HG03108 (cell line): ENCODE data around the gene DUSP10.
A peak's percentile ranks its signal among the peaks of the same experiment; 100 is the strongest.

Experiments
- ATAC-seq: cut with Tn5 transposase; IDR thresholded peaks from one replicate; pipeline ENCODE4 v1.9.1; 2021; ENCODE audit warnings: moderate library complexity; ENCODE audit not compliant: unreplicated experiment

The DUSP10 gene

DNA sequence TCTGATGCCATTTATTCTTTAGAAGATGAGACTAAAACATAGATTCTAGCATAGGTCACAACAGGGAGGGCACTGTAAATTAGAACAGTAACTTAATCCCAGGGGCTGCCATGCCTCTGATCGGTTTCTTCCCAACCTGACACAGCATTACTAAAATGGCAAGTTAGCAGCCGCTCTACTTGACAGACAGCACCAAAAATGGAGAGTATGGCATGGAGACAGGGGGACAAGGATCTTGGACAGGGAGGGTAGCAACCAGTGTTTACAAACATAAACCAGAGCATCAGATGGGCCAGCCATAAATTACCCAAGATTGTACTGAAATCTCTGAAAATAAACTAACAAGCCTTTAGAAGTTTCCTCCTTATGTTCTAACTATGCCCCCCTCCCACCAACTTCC is 5.9 kb downstream of the DUSP10 start:
- ATAC-seq = no peak

DNA sequence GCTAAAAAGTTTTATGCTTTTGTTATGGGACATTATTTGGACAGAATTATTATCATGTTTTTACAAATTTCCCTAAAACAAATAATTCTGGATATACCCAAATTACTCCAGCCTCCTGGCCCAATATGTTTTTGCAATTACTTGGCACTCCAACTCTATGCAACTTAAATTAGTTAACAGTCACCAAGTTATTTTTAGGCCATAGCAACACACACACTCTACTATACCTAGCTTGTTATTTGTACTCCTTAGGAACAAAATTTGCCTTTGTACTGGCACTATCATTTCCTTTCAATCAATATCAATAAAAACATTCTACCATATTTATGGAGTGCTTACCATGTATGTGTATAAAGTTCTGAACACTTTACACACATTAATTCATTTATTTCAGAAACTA is 7.7 kb downstream of the DUSP10 start:
- no peak for ATAC-seq

DNA sequence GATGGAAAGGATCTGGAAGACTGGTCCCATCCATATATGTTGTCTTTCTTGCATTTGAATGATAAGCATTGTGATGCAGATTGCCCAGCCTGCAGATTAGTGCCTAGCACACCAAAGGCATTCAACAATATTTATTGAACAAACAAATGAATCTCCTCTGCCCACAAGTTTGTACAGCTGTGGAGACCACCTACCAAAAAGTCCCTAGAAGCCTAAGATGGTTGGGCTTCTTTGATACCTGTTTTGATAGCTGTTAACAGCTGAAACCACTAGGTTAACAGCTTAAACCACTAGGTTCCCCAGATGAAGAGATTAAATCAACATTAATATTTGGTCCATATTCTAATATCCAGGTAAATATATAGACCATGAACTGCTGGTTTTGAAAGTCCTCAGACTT is 9.8 kb downstream of the DUSP10 start:
- no peak for ATAC-seq

DNA sequence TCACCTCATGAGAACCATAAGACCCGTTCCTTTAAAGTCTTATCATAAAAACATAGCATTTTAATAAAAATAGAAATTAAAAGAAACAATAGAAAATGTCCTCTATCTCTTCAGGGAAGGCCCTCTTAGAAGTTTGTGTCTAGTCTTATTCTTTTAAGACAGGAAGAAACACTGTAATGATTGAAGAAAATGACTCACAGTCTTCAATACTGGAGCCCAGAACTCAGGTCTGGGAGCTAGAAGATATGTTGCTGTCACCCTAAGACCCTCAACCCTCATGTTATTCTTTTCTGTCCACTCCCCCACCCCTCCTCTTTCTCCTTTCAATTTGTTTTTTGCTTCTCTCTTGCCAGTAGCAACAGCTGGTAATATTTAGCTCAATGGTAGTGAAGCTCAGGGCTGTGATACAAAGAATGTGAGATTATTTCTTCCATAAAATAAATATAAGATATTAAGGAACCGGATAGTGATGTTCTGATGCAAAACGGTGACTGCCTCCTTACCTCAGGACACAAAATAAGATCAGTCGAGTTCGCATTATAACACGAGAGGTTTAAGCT is 12.0 kb downstream of the DUSP10 start:
- ATAC-seq = no peak

DNA sequence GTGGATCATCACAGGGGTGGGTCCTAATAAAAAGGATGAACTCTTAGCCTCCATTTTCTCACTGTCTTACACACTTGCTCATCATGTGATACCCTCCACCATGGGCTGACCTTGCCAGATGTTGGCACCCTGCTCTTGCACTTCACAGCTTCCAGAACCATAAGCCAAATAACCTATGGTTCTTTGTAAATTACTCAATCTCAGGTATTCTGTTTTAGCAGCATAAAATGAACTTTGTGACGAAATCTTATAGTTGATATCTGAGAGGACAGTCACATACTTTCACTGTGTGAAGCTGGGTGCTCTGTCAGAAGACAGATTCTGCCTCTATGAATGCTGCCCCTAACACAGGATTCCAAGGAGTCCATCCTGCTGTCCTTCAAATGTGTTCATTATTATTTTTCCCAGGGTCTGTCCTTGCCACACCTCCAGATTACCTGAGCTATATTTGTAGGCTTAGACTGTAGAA is 13.8 kb downstream of the DUSP10 start:
- no peak for ATAC-seq

DNA sequence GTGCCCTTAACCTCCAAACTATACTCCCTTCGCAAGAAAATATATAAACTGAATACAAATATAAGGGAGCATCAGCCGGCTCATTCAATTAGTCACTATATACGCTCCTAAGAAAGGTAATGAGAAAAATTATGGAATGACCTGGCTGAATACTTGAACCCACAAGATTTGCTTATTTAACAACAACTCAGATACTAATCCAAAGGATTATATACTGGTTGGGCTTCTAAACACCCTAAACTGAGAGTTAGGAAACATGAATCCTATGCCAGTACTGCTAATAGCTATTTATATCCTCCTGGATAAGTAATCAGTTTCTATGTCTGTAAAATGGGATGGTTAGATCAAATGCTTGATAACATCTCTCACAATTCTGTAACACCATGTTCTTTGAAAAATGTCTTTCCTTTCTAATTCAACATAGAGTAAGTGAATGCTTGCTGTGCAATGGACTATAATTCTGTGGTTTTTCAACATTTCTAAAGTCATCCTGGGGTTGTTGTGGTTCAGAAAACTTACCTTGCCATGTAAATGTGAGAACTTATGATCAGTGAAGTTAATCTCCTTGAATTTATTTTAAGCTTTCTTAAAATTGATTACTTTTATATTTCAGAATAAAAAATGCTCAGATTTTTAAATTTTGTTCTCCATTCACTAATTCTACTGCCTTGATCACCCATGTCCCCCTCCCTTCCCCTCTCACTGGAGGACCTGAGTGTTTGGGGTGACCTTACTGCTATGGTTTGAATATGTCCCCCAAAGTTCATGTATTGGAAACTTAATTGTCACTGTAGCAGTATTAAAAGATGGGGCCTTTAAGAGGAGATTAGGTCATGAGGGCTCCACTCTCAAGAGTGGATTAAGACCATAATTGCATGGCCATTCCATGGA is 14.5 kb downstream of the DUSP10 start:
- ATAC-seq = no peak

DNA sequence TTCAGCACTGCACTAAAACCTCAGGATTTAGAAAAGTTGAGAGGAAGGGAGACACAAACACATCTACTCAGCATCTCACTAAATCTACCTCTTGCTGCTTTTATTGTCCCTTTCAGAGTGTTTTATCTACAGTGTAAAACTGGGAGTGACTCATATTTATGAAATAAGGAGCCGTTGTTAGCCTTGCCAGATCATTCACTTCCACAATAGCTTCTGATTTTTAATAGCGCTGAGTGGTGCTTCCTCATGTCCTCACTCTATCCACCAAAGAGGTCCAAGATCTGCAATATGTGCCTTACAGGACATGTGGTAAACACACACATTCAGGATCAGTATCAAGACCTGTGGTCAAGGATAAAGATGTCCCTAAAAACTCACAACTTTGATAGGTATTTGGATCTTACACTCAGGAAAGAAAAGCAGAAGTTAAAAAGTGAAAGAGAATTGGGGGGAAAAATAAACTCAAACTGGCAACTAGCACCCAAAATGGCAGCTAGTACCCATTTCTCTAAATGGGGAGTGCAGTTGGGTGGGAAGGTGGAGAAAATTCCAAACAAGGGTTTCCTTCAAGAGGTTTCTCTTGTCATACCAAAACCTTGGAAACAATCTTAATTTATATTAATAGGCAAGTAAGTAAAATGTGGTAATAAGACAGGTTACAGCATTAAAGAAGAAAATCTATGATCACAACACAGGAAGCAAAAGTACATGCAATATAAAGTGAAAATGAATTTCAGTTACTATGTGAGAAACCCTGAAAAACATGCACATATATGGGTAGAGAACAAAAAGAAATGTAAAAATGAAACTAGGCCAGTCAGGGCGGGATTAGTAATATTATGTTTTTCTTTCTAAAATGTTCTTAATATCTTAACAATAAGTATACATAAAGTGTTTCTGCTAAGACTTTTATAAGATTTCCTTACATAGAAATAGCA is 15.9 kb downstream of the DUSP10 start:
- peak; percentile 56 for ATAC-seq

DNA sequence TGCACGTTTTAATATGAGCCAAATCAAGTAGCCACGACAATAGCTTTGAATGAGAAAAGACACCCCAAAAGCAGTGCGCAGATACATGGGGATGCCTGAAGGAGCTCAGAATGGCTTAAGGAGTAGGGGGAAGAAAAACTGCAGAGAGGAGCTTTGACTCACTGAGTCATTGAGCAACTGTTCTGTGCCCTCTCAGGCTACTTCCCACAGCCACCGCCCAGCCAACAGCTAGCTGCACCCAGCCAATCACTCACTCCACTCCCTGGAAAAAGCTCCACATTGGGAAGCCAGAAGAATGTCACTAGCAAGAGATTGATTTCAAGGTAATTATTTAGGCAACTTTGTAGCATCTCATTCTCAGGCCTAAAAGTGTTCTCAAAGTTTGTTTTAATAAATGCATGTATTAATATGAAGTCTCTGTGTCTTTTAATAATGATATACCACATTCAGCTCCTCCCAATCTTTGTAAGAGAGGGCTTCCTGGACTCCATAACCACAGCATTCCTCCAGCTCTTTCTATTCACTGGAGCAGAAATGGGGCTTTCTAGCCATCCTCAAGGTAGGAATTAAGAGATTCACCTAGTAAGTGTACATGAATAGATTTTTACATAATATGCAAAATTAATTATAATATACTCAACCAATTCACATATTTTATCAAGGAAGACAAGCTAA is 16.8 kb downstream of the DUSP10 start:
- no peak for ATAC-seq

DNA sequence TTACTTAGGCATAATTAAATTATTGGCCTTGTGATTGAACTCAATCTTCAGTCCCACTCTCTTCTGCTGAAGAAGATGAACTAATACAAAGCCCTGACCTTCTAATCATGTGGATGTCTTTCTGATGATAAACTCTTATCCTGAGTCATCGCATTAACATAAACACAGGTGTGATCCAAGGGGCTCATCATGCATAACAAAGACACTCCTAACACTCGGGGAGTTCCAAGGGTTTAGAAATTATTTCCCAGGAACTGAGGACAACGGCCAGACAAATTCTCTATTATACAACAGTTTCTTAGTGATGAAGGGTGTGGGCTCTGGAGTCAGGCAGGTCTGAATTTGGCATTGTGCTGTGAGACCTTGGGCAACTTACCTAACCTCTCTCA is 18.0 kb downstream of the DUSP10 start:
- no peak for ATAC-seq

DNA sequence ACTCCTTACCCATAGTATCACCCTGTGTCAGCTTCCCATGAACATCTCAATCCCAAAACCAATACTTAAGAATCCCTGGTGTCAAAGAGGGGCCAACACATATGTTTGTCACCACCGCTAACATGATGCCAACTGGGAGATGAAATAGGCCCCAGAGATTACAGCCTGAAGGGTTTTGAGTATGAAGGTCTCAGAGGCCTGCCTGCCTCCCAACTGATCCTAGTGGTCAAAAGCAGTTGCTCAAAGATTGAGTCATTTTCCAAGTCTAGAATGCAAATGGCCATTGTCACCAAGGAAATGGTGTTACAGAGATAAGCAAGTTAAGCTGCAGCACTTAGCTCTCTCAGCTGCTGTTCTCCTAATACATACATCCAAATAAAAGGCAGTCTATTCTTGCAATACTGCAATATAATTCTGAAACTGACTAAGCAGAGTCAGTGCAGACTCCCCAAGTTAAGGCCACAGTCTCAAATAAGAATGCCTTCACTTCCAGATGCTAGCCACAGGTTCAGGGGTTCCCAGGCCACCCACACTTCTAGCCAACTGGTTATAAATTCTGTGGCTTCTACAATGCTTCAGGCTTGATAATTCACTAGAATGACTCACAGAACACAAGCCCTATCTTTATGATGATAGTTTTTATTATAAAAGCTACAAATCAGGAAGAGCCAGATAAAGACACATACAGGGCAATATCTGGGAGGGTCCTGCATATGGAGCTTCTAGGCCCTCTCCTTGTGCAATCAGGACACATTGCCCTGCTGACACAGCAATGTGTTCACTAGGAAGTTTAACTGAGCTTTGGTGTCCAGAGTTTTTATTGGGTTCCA is 18.7 kb downstream of the DUSP10 start:
- no peak for ATAC-seq

DNA sequence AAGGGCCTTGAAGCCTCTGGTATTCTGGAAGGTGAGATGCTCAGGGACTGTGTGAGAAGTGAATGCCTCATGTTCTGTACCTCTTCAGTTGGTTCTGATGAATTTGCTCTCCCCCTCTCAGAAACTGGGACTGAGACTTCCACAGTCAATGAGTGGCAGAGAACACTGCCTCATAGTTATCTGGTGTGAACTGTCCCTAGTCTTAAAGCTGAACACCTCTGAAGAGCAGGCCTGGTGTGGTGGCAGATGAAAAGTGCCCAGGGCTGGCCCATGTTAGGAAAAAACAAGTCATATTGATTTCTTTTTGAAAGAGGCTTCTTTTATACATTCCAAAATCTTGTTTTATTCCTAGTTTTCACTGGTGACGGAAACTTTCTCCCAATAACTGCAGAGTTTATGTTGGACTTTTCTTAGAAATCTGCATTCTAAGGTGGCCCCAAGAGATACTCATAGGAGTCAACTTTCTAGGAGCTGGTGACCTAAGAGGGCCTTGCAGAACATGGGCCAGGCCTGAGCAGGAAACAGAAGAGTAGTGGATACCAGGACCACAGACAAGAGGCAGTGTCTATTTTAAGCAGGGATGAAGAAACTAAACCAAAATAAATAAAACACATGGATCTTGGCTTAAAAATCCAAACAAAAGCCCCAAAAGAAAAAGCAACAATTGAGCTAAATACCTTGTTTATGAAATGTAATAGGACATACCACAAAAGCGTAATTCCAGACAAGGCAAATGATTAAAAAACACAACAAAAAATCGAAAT is 19.5 kb downstream of the DUSP10 start:
- ATAC-seq = no peak

DNA sequence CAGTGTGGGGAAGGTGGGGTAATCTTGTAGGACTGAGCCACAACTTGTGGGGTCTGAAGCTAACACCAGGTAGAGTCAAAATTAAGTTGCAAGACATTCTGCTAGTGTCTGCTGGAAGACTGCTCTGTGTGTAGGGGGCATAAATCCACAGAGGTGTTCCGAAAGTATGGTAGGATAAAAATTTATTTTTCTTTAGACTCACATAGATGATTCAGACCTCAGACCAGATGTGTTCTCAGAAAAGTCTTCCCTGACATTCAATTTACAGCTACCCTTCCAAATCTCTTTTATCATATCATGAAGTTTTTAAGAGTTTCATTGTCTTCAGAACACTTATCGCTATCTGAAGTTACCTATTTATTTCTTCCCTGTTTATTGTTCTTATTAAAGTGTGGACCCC is 21.3 kb downstream of the DUSP10 start:
- no peak for ATAC-seq

DNA sequence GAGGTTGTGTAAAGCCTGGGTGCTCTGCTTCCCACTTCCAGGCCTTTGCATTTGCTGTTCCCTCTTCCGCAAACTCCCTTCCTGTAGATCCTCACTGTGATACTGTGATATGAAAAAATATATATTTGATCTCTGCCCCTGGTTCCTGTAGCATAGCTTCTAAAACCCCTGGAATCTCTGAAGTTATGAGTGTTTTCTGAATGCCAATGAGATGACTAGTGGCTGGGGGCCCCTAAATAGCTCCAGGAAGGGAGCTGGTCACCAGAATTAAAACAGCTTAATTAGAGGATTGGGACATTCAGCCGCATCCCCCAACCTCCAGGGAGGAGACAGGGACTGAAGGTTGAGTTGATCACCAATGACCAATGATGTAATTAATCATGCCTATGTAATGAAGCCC is 21.9 kb downstream of the DUSP10 start:
- no peak for ATAC-seq

DNA sequence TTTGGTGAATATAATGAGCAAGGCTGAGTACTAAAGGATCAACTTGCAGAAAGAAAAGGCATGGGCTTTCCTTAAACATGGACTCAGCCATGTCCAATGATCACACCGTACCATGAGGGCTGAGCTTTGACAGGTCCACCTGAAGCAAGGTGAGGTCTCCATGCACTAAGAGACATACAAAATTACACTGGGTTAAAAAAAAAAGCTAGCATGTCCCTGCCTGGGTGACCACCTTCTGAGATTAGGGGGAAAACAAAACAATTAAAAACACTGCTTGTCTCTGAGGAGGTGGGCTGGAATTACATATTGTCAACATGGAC is 22.7 kb downstream of the DUSP10 start:
- no peak for ATAC-seq

DNA sequence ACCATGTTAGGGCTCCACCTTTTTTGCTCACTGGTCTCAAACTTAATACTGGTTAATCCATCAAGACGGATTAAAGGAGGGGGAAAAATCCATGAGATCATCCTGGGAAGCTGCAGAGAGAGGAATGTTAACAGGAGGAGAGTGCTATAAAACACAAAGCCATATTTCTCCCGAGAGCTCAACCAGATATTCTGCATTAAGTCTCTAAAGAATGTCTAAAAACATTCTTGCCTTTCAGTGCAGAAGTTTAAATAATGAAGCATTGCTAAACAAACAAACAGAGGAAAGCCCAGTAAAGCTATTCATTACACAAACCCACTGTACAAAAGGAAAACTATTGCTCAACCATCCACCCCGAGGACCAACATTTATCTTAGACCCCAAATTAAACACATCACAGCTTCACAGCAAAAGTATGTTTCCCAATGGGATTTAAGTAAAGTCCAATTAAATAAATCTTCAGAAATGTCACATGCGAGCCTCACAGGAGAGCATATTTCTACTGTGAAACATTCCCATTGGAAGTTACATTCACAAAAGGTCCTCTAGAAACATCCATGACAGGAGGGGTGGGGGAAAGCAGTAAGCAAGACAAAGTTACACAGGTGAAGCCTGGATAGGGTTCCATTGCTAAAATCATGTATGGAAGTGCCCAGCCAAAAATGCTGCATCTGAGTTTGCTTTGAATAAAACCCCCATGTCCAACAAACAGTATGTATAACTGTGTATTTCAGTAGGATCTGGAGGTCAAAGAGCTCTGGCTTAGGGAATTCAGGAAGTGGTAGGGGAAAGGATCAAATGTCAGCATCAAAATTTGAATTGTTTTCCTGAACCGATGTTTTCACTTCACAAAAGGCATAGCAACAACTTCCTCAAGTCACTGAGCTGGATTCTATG is 23.3 kb downstream of the DUSP10 start:
- ATAC-seq = no peak

DNA sequence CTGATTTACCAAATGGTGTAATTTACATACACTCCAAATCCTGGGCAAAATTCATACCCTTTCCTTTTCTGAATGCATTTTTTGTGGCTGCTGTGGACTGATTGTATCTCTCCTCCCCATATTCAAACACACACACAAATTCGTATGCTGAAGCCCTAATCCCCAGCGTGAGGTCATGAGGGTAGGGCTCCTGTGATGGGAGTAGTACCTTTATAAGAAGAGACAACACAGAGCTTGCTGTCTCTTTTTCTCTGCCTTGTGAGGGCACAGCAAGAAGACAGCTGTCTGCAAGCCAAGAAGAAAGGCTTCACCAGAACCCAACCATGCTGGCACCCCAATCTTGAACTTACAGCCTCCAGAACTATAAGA is 24.4 kb downstream of the DUSP10 start:
- no peak for ATAC-seq

DNA sequence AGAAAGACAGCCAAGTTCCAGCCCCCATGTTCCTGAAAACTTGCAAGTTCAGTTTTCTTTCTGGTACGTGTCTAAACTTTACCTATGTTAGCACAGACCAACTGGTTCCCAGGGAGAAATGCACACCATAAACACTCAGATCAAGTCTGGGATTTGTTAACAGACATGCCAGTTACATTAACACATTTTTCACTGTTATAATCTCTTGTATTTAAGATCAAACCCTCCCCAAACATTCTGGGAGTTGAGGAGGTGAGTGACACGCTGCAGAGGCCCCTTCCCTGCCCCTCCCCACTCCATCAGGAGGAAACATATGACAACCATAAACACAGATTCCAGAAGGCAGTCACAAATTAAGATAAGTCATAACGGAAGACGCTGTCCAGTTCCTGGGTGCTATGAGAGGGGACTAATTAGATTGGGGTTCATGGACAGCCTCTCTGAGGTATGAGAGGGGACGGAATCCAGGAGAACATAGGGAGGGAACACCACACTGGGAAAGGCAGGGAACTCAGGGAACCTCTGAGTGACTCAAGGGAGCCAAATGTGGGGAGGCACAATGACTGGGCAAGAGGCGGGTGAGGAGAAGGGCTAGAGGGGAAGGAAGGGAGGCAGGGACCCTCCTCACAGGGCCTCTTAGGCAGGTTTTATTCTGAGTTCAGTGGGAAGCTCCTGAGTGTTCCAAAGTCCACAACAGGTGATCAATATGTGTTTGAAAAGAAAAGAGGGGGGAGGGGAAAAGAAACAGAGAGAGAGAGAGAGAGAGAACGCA is 25.0 kb downstream of the DUSP10 start:
- no peak for ATAC-seq
